ENCODE measurements around the gene NANOS2.

DNA sequence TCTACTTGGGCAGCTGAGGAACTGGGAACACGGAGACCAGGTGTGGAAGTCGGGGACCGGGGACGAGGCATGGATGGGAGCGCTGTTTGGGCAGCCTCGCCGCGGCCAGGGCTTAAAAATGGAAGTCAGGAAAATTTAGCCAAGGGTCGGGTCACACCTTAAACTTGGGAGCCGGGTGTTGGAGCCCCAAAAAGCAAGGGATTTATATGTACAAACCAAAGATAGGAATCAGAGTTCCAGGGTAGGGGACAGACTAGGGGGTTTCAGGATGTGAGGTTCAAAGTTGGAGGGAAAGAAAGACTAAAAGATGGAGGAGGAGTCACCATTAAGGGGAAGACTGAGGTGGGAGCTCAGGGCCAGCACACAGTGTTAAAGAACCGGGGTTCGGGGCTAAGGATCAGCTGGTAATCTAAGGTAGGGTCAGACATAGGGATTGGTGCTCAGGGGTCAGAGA is 49.9 kb downstream of the NANOS2 start:
- TF ChIP-seq, protein P1, sequence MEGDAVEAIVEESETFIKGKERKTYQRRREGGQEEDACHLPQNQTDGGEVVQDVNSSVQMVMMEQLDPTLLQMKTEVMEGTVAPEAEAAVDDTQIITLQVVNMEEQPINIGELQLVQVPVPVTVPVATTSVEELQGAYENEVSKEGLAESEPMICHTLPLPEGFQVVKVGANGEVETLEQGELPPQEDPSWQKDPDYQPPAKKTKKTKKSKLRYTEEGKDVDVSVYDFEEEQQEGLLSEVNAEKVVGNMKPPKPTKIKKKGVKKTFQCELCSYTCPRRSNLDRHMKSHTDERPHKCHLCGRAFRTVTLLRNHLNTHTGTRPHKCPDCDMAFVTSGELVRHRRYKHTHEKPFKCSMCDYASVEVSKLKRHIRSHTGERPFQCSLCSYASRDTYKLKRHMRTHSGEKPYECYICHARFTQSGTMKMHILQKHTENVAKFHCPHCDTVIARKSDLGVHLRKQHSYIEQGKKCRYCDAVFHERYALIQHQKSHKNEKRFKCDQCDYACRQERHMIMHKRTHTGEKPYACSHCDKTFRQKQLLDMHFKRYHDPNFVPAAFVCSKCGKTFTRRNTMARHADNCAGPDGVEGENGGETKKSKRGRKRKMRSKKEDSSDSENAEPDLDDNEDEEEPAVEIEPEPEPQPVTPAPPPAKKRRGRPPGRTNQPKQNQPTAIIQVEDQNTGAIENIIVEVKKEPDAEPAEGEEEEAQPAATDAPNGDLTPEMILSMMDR (IDR thresholded peaks at IDR 0.05): no peak
- no peak for TF ChIP-seq POLR2A (IDR thresholded peaks at IDR 0.05)

Measured in right lobe of liver (tissue), 4 donors.